HepG2 (cell line): Measurements from ENCODE around the gene RAC3. TPM values are rescaled to one million over a fixed set of nuclear protein-coding genes. Genes with fewer than 3 reads are reported as not detected.
A peak's percentile ranks its signal among the peaks of the same experiment; 100 is the strongest.

Experiments
- ATRX ChIP-seq: sonication (generic); formaldehyde crosslinking; IDR thresholded peaks from 2 replicates; pipeline ENCODE4 v1.4.0; 2020; ENCODE audit warnings: missing genetic modification reagents, borderline replicate concordance
- BHLHE40 ChIP-seq: IDR thresholded peaks from 2 replicates; pipeline ENCODE4 v1.6.1; 2011; ENCODE audit warnings: low read length, improper control_type of control experiment
- CCDC6 ChIP-seq: sonication (generic); formaldehyde crosslinking; IDR thresholded peaks from 2 replicates; pipeline ENCODE4 v1.8.1; 2022; ENCODE audit warnings: mild to moderate bottlenecking, missing genetic modification reagents, moderate library complexity
- CHD4 ChIP-seq: fragments of 200-600 bp; sonication (generic); IDR thresholded peaks from 2 replicates; pipeline ENCODE4 v1.7.0; 2017; ENCODE audit warnings: mild to moderate bottlenecking, low read length, borderline replicate concordance
- ERF ChIP-seq: IDR thresholded peaks from 2 replicates; pipeline ENCODE4 v1.6.1; 2018; ENCODE audit warnings: missing biosample characterization, missing genetic modification reagents
- MED13 ChIP-seq: sonication (generic); formaldehyde crosslinking; IDR thresholded peaks from 2 replicates; pipeline ENCODE4 v1.5.0; 2020; ENCODE audit warnings: missing genetic modification reagents
- PBX2 ChIP-seq: IDR thresholded peaks from 2 replicates; pipeline ENCODE4 v1.6.1; 2016; ENCODE audit warnings: control low read depth
- POLR2A ChIP-seq, 2 experiments: IDR thresholded peaks; 2 replicates each; pipeline ENCODE4 v1.6.1; 2011; ENCODE audit warnings: low read depth in 2 of 2, low read length in 2 of 2, mild to moderate bottlenecking in 1 of 2, moderate library complexity in 1 of 2; ENCODE audit not compliant: insufficient read depth in 1 of 2
- ZNF180 ChIP-seq: sonication (generic); formaldehyde crosslinking; IDR thresholded peaks from 2 replicates; pipeline ENCODE4 v1.4.0; 2020; ENCODE audit warnings: low read depth, missing genetic modification reagents, borderline replicate concordance
- ZNF44 ChIP-seq: sonication (generic); formaldehyde crosslinking; IDR thresholded peaks from 2 replicates; pipeline ENCODE4 v1.5.1; 2020; ENCODE audit warnings: mild to moderate bottlenecking, missing genetic modification reagents
- ZNF567 ChIP-seq: sonication (generic); formaldehyde crosslinking; IDR thresholded peaks from 2 replicates; pipeline ENCODE4 v1.8.1; 2023; ENCODE audit warnings: mild to moderate bottlenecking, missing genetic modification reagents, borderline replicate concordance
- ZNF761 ChIP-seq: sonication (generic); formaldehyde crosslinking; conservative IDR thresholded peaks from 2 replicates; pipeline ENCODE4 v1.4.0; 2020; ENCODE audit warnings: mild to moderate bottlenecking, missing genetic modification reagents
- ZNF776 ChIP-seq: sonication (generic); formaldehyde crosslinking; IDR thresholded peaks from 2 replicates; pipeline ENCODE4 v1.4.0; 2020; ENCODE audit warnings: mild to moderate bottlenecking, missing genetic modification reagents
- ZNF780A ChIP-seq: sonication (generic); formaldehyde crosslinking; IDR thresholded peaks from 2 replicates; pipeline ENCODE4 v1.8.0; 2022; ENCODE audit warnings: mild to moderate bottlenecking, missing genetic modification reagents, moderate library complexity
- ZSCAN20 ChIP-seq: sonication (generic); formaldehyde crosslinking; IDR thresholded peaks from 2 replicates; pipeline ENCODE4 v1.4.0; 2020; ENCODE audit warnings: missing genetic modification reagents, mild to moderate bottlenecking, borderline replicate concordance
- polyA plus RNA-seq, 8 experiments: library from polyadenylated mRNA; depleted of rRNA in 3 of 8; stranded (reverse) in 7 of 8; unstranded in 1 of 8; fragments of >200 nt; fragmentation: Illumina TruSeq in 4 of 8; extraction: Trizol in 4 of 8; gene quantifications; 2 replicates each; pipeline versions ENCODE4 v1.2.1 to v1.2.3, GENCODE V29; 2011 to 2016; ENCODE audit warnings: low read depth in 4 of 8, missing spikeins in 1 of 8, mixed read lengths in 1 of 8; ENCODE audit not compliant: insufficient read depth in 1 of 8
- total RNA-seq, 5 experiments: library from RNA; depleted of rRNA; stranded (reverse); fragments of >200 nt; fragmentation: Illumina TruSeq; extraction: Trizol; gene quantifications; 2 replicates each; pipeline ENCODE4 v1.2.3, GENCODE V29; 2016; ENCODE audit warnings: low read depth in 1 of 5
- TF ChIP-seq, protein P1 (sequence below): sonication (generic); formaldehyde crosslinking; IDR thresholded peaks from 2 replicates; pipeline ENCODE4 v1.4.0; 2020; ENCODE audit warnings: missing genetic modification reagents
- TF ChIP-seq, protein P2 (sequence below): sonication (generic); formaldehyde crosslinking; IDR thresholded peaks from 2 replicates; pipeline ENCODE4 v1.4.0; 2020; ENCODE audit warnings: missing genetic modification reagents, borderline replicate concordance
- TF ChIP-seq, protein P3 (sequence below): sonication (generic); formaldehyde crosslinking; IDR thresholded peaks from 2 replicates; pipeline ENCODE4 v1.5.0; 2020; ENCODE audit warnings: mild to moderate bottlenecking, missing genetic modification reagents, borderline replicate concordance

Gene RAC3
- total and polyA plus RNA-seq, 2 of the 13 experiments (the other 11 are each of a cell fraction or from before 2014, with no cell fraction given) = 10.5 to 21.3 TPM

- 0 out of 2 replicates have a peak, but pooled peaks have one; percentile 44 for TF ChIP-seq MED13 (CRISPR knock-in tag)
- no peak; a peak in 1 of 4 replicates for TF ChIP-seq POLR2A (IDR thresholded peaks at IDR 0.05; ENCODE audit: insufficient read depth in 1 of 2, low read depth in 2 of 2, low read length in 2 of 2)
- TF ChIP-seq ATRX (CRISPR knock-in tag) = no peak
- TF ChIP-seq, protein P1, sequence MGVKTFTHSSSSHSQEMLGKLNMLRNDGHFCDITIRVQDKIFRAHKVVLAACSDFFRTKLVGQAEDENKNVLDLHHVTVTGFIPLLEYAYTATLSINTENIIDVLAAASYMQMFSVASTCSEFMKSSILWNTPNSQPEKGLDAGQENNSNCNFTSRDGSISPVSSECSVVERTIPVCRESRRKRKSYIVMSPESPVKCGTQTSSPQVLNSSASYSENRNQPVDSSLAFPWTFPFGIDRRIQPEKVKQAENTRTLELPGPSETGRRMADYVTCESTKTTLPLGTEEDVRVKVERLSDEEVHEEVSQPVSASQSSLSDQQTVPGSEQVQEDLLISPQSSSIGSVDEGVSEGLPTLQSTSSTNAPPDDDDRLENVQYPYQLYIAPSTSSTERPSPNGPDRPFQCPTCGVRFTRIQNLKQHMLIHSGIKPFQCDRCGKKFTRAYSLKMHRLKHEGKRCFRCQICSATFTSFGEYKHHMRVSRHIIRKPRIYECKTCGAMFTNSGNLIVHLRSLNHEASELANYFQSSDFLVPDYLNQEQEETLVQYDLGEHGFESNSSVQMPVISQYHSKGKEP = no peak
- TF ChIP-seq ZNF780A (CRISPR knock-in tag) = no peak
- TF ChIP-seq ZSCAN20 = peak; percentile 66; the same call in 1 of the 2 replicates
- no peak for TF ChIP-seq ZNF44 (CRISPR knock-in tag)
- 0 out of 2 replicates have a peak, but pooled peaks have one; percentile 9 for TF ChIP-seq ZNF761 (CRISPR knock-in tag)
- TF ChIP-seq CCDC6 (CRISPR knock-in tag) = 0 out of 2 replicates have a peak, but pooled peaks have one; percentile 9
- TF ChIP-seq PBX2 (CRISPR knock-in tag) = no peak
- TF ChIP-seq, protein P2, sequence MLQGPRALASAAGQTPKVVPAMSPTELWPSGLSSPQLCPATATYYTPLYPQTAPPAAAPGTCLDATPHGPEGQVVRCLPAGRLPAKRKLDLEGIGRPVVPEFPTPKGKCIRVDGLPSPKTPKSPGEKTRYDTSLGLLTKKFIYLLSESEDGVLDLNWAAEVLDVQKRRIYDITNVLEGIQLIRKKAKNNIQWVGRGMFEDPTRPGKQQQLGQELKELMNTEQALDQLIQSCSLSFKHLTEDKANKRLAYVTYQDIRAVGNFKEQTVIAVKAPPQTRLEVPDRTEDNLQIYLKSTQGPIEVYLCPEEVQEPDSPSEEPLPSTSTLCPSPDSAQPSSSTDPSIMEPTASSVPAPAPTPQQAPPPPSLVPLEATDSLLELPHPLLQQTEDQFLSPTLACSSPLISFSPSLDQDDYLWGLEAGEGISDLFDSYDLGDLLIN (CRISPR knock-in tag) = 0 out of 2 replicates have a peak, but pooled peaks have one; percentile 56
- peak; percentile 9; the same call in 1 of the 2 replicates for TF ChIP-seq ZNF776 (CRISPR knock-in tag)
- peak; percentile 81; the same call in 1 of the 2 replicates for TF ChIP-seq ZNF180 (CRISPR knock-in tag)
- TF ChIP-seq ZNF567 = no peak
- TF ChIP-seq BHLHE40 = no peak
- 0 out of 2 replicates have a peak, but pooled peaks have one; percentile 5 for TF ChIP-seq ERF (CRISPR knock-in tag)
- TF ChIP-seq CHD4 = no peak
- TF ChIP-seq, protein P3, sequence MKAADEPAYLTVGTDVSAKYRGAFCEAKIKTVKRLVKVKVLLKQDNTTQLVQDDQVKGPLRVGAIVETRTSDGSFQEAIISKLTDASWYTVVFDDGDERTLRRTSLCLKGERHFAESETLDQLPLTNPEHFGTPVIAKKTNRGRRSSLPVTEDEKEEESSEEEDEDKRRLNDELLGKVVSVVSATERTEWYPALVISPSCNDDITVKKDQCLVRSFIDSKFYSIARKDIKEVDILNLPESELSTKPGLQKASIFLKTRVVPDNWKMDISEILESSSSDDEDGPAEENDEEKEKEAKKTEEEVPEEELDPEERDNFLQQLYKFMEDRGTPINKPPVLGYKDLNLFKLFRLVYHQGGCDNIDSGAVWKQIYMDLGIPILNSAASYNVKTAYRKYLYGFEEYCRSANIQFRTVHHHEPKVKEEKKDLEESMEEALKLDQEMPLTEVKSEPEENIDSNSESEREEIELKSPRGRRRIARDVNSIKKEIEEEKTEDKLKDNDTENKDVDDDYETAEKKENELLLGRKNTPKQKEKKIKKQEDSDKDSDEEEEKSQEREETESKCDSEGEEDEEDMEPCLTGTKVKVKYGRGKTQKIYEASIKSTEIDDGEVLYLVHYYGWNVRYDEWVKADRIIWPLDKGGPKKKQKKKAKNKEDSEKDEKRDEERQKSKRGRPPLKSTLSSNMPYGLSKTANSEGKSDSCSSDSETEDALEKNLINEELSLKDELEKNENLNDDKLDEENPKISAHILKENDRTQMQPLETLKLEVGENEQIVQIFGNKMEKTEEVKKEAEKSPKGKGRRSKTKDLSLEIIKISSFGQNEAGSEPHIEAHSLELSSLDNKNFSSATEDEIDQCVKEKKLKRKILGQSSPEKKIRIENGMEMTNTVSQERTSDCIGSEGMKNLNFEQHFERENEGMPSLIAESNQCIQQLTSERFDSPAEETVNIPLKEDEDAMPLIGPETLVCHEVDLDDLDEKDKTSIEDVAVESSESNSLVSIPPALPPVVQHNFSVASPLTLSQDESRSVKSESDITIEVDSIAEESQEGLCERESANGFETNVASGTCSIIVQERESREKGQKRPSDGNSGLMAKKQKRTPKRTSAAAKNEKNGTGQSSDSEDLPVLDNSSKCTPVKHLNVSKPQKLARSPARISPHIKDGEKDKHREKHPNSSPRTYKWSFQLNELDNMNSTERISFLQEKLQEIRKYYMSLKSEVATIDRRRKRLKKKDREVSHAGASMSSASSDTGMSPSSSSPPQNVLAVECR = peak; percentile 77
Measured at GRCh38 chr17:82065193-82065637, 33.7 kb downstream of the RAC3 start (continued).
